ENCODE data around the gene C1orf116.

Gene C1orf116

GRCh38 chr1:207062058-207062457 is 29.5 kb upstream of the C1orf116 start:
- ChIA-PET CTCF (interaction anchor here (0.6 kb wide), 1 partner anchor 9 kb away, joined by 5 read pairs; the partner anchor contains the start of gene PFKFB2), POLR2A (ENCODE audit: low non-redundant PET) (no interaction called here)
- no peak overlapping the region for H3K27ac ChIP-seq
- TF ChIP-seq CTCF (conservative IDR thresholded peaks at IDR 0.05; ENCODE audit: low read depth), result no peak
- DNase-seq (ENCODE audit: low spot score), result no peak

- no peak for TF ChIP-seq CTCF (conservative IDR thresholded peaks at IDR 0.05; ENCODE audit: low read depth)
- no peak for DNase-seq (ENCODE audit: low spot score)
- CTCF ChIA-PET, result interaction anchor here (1.0 kb wide), 1 partner anchor 13 kb away, joined by 3 read pairs; no protein-coding TSS in a partner anchor
- H3K27ac ChIP-seq, result no peak overlapping the region
- POLR2A ChIA-PET (ENCODE audit: low non-redundant PET), result no interaction called here
Observed at GRCh38 chr1:207060596-207060995, 28.0 kb upstream of the C1orf116 start.

GRCh38 chr1:207059881-207060280 is 27.3 kb upstream of the C1orf116 start:
- TF ChIP-seq CTCF (conservative IDR thresholded peaks at IDR 0.05; ENCODE audit: low read depth), result no peak
- CTCF ChIA-PET, result interaction anchor here (1.0 kb wide), 1 partner anchor 14 kb away, joined by 3 read pairs; no protein-coding TSS in a partner anchor

GRCh38 chr1:207058878-207059867 is 26.6 kb upstream of the C1orf116 start:
- no peak for TF ChIP-seq CTCF (conservative IDR thresholded peaks at IDR 0.05; ENCODE audit: low read depth)
- POLR2A ChIA-PET (ENCODE audit: low non-redundant PET), result no interaction called here
- CTCF ChIA-PET, result interaction anchor here (0.6 to 1.0 kb wide), 2 partner anchors 15 to 1143 kb away, joined by 3 read pairs; no protein-coding TSS in a partner anchor
- no peak for DNase-seq (ENCODE audit: low spot score)
- H3K27ac ChIP-seq, result no peak overlapping the region

More at GRCh38 chr1:207059881-207060280, 27.3 kb upstream of the C1orf116 start:
- no peak for DNase-seq (ENCODE audit: low spot score)
- POLR2A ChIA-PET (ENCODE audit: low non-redundant PET), result no interaction called here
- H3K27ac ChIP-seq, result peak overlapping the region; percentile 32; the same call in 1 of the 2 replicates

GRCh38 chr1:207058252-207058651 is 25.7 kb upstream of the C1orf116 start:
- no peak for TF ChIP-seq CTCF (conservative IDR thresholded peaks at IDR 0.05; ENCODE audit: low read depth)
- no peak for DNase-seq (ENCODE audit: low spot score)
- ChIA-PET CTCF (interaction anchor here (0.7 kb wide), 1 partner anchor 20 kb away, joined by 3 read pairs; no protein-coding TSS in a partner anchor), POLR2A (ENCODE audit: low non-redundant PET) (no interaction called here)
- no peak overlapping the region for H3K27ac ChIP-seq

- H3K27ac ChIP-seq, result no peak overlapping the region
- TF ChIP-seq CTCF (conservative IDR thresholded peaks at IDR 0.05; ENCODE audit: low read depth), result no peak
- ChIA-PET CTCF (no interaction called here), POLR2A (ENCODE audit: low non-redundant PET) (no interaction called here)
- DNase-seq (ENCODE audit: low spot score), result no peak
Observed at GRCh38 chr1:207056673-207057072, 24.1 kb upstream of the C1orf116 start.
